ENCODE measurements around the gene SLC50A1.
"Not testable (repeated sequence)": the region's sequence is repeated elsewhere in the genome, so short reads cannot be mapped to it uniquely, and the experiment has no call there.

Gene SLC50A1

DNA sequence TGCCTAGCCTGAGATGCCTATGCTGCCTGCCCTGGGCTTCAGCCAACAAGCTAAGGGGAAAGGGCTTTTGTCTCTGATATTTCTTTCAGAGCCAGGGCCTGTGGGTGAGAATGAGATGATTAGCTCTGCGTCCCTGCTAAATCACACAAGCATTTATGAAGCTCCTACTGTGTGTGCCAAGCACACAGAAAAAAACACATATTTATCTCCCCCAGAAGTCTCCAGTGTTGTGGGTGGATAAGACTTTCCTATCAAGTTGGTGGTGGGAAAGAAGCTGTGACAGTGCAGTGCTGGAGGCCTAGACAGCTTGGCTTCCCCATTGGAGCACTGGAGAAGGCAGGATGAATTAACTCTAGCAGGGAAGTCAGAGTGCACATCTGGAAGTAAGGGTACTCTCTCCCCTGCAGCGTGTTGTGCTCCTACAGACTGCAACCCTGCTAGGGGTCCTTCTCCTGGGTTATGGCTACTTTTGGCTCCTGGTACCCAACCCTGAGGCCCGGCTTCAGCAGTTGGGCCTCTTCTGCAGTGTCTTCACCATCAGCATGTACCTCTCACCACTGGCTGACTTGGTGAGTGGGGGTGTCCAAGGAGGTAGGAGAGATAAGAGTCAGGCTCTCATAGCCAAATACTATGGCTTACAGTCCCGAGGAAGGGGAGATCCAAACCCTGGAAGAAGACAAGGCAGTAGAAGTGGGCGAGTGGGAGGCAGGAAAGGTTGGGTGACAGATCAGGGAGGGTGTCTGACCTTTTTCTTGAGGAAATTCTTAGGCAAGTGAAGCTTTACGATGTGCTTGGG lies 1.7 kb downstream of the SLC50A1 start:
- no peak for FAIRE-seq

DNA sequence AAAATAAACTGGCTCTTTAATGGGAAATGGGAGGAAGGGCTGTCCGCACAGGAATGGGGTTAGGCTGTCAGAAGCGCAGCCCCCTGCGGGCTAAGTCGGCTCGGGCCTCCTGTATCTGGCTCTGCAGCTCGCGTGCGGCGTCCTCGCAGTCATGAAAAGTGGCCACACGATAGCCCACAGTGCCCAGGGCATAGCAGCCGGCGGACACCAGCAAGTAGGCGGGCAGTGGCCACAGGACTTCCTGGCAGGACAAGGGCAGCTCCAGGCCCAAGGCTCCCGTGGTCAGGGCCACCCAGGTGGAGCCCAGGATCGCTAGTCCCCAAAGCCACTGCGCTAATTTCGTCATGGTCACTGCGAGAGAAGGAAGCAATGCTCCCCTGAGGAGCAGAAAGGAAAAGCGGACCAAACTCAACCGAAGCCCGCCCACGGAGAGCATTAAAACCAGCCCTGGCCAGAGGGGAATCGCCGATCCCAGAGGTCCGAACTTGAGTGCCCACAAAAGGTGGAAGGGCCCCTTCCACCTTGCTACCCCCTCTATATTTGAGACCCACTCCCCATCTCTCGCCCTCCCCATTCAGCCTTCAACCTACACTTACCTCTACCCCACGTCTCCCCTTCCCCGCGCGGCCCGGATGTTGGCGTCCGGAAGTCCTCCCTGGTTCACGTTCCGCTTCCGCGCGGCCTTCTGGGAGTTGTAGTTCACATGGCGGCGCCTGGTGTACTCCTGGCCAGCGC lies 4.4 kb downstream of the SLC50A1 start, which contains the start of gene DPM3:
DPM3 (minus strand) TSS at position 637 of the 735 bp plus-strand sequence; CDS start at position 346, 291 bp downstream.
- FAIRE-seq: no peak

DNA sequence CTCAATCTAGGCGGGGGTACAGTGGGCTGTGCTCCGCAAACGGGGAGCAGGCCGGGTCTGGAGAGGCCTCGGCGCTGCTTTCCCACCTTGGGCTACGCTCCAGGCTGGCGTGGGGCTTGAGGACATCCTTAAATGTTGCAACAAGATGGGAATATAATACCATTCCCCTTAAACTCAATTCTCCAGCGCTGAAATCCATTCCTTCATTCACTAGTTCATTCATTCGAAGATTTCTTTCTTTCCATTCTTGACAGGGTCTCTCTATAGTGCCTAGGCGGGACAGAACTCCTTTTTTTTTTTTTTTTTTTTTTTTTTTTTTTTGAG lies 4.9 kb downstream of the SLC50A1 start:
- no peak for FAIRE-seq

- no peak for FAIRE-seq
These were observed 6.1 kb downstream of the SLC50A1 start for GRCh38 chr1:155141749-155142148.

- FAIRE-seq: no peak
These were observed 9.8 kb downstream of the SLC50A1 start for GRCh38 chr1:155145491-155145890.

DNA sequence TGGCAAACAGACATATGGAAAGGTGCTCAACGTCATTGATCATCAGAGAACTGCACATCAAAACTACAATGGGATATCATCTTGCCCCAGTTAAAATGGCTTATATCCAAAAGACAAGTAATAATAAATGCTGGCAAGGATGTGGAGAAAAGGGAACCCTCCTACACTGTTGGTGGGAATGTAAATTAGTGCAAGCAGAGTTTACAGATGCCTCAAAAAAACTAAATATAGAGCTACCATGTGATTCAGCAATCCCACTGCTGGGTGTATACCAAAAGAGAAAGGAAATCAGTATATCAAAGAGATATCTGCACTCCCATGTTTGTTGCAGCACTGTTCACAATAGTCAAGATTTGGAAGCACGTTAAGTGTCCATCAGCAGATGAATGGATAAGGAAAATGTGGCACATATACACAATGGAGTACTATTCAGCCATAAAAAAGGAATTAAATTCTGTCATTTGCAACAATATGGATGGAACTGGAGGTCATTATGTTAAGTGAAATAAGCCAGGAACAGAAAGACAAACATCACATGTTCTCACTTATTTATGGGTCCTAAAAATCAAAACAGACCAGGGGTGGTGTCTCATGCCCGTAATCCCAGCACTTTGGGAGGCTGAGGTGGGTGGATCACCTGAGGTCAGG lies 20.5 kb downstream of the SLC50A1 start:
- FAIRE-seq: not testable (repeated sequence)

- FAIRE-seq: no peak
These were observed 23.3 kb downstream of the SLC50A1 start for GRCh38 chr1:155158991-155159390.

- no peak for FAIRE-seq
These were observed 24.5 kb downstream of the SLC50A1 start for GRCh38 chr1:155160128-155160527.

DNA sequence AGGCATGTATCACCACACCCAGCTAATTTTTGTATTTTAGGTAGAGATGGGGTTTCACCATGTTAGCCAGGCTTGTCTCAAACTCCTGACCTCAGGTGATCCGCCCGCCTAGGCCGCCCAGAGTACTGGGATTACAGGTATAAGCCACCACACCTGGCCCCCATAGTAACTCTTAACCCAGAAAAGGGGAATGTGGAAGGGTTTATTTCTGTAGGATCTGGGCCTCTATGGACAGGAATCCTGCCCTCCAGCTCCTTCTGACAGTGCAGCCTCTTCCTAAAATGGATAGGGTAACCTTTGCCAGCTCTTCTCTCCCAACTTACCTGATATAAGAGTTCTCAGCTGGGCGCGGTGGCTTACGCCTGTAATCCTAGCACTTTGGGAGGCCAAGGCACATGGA lies 27.0 kb downstream of the SLC50A1 start:
- FAIRE-seq: not testable (repeated sequence)

- not testable (repeated sequence) for FAIRE-seq
These were observed 28.1 kb downstream of the SLC50A1 start for GRCh38 chr1:155163785-155164184.

- FAIRE-seq: not testable (repeated sequence)
These were observed 29.0 kb downstream of the SLC50A1 start for GRCh38 chr1:155164625-155165024.

DNA sequence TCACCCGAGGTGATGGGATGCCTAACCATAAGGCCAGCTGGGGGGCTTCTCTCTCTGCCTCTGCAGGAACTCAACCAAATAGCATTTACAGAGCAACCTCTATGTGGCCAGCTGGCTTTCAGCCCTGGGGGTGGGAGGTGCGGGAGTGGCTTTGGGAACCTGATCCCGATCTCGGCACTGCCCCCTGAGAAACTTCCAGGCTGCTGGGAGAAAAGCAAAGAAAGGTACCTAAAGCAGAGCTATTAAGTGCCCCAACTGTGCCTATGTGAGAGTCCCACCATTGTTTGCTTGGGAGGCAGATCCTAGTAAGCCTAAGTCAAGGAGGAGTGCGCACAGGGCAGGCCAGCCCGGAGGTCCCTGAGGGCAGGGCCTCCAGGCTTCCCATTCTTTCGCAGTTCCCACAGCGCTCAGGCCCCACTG lies 30.4 kb downstream of the SLC50A1 start:
- FAIRE-seq: no peak

DNA sequence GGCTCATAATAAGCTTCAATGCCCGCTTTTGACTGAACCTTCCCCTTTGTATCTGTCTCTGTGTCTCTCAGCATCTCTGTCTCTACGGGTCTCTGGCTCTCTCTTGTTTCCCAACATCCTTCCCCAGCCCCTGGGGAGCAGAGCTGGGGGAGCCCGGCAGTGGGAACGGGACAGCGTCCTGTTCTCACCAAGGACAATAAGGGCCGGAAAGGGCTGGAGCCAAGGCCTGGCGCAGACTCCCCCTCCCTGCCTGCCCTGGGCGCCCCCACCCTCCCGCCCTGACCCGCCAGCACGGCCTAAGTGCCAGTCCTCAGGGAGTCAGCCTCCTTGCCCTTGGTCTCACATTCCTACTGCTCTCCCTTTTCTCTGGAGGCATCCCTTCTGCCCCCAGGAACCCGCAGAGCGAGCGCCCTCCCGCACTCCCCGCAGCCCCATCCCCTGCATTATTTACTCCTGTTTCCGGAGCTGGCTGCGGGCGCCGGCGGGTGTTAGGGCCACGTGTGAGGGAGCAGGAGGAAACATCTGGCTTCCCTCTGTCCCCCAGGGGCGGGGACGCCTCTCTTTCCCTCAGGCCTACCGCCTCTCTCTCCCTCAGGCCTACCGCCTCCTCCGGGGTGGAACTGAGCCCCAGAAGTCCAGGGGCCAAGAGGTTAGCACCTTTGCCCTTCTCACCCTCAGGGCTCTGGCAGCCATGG lies 31.0 kb downstream of the SLC50A1 start:
- FAIRE-seq: no peak

- FAIRE-seq: peak; percentile 85
These were observed 31.8 kb downstream of the SLC50A1 start for GRCh38 chr1:155167166-155168104.

- FAIRE-seq: not testable (repeated sequence)
These were observed 32.4 kb downstream of the SLC50A1 start for GRCh38 chr1:155168105-155168445.

GRCh38 chr1:155168456-155169210 lies 33.0 kb downstream of the SLC50A1 start:
- FAIRE-seq: no peak

DNA sequence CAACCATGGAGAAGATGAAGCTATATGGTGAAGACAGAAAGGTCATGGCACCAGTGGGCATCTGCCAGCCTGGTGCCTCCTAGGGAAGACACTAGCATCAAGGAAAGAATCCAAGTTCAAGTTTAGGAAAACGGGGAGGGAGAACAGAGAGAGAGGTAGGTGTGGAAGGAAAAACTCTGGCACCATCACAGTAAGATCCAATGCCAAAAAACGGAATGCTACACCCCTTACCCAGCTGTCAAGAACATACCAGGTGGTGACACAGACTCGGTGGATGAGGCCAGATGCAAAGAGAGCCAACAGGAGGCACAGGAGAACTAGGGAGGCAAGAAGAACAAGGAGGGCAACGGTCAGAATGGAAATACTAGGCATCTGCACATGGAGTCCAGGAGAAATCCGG lies 33.9 kb downstream of the SLC50A1 start:
- FAIRE-seq: no peak

DNA sequence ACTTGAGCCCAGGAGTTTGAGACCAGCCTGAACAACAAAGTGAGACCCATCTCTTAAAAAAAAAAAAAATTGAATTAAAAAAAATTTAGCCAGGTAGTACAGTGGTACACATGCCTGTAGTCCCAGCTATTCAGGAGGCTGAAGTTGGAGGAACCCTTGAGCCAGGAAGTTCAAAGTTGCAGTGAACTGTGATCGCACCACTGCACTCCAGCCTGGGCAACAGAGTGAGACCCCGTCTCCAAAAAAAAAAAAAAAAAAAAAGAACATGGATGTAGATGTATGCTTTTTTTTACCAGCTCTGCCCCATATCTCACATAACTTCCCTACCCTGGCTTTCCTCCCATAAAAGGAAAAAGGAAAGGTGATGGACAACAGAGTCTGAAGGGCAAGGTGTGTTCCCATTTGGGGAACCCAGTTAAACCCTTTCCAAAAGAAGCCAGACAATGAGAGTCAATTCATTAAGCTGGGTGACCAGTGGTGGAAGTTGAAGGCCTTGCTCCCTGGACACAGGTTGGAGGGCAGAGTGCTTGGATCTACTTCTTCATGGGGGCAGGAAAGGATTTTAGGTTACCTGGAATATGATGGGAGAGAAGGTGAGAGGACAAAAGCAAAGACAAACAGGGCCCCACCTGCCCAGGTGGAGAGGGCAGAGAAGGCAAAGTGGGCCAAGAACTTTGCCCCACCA lies 34.6 kb downstream of the SLC50A1 start:
- FAIRE-seq: no peak

GRCh38 chr1:155170806-155171205 lies 35.2 kb downstream of the SLC50A1 start:
- no peak for FAIRE-seq
